GM12872 (cell line): Measurements from ENCODE around the gene LRIG2.
A peak's percentile ranks its signal among the peaks of the same experiment; 100 is the strongest.

Experiments used
- CTCF ChIP-seq: IDR thresholded peaks from 3 replicates; pipeline ENCODE4 v1.5.1; 2011; ENCODE audit warnings: low read depth, mild to moderate bottlenecking, low read length, moderate library complexity; ENCODE audit not compliant: insufficient read depth

The LRIG2 gene

DNA sequence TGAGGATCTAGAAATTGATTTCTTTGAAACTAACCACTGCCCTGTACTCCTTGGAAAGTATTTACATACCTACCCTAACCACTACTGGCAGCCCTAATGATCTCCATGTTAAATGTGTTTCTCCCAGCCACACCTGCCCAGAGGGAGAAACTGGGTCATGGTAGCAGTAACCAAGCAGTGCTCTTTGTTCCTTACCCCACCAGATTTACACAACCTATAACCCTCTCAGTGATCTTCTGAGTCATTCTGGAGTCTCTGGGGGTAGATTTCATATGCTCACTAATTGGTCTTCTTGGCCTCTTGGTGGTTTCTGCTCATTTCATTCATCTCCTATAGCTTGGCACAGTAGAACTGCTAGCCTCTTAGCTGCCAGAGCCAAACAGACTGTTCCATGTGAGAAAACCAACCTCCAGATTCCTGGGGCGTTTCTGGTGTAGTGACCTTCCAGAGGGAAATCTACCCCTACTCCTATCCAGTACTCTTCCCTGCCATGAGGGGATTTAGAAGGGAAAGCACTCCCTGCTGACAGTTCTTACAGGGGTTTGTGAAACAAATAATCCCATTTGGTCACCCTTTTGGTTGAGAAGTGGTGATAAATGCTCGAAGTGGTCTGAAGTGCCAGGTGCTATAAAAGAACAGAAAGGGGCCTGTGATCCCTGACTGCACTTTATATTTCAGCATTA is 36.2 kb upstream of the LRIG2 start:
- no peak for TF ChIP-seq CTCF

DNA sequence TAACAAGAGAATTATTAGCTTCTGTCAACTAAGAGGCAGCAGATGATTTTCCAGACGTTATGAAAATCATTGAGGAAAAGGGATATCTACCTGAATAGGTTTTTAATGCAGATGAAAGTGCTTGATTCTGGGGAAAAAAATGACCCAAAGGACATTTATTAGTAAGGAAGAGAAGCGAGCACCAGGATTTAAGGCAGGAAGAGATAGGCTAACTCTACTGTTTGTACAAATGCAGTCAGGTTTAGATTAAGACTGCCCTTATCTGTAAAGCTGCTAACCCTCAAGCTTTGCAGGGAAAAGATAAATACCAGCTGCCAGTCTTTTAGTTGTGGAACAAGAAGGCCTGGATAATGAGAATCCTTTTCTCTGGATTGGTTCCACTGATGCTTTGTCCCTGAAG is 33.0 kb upstream of the LRIG2 start:
- TF ChIP-seq CTCF = no peak

DNA sequence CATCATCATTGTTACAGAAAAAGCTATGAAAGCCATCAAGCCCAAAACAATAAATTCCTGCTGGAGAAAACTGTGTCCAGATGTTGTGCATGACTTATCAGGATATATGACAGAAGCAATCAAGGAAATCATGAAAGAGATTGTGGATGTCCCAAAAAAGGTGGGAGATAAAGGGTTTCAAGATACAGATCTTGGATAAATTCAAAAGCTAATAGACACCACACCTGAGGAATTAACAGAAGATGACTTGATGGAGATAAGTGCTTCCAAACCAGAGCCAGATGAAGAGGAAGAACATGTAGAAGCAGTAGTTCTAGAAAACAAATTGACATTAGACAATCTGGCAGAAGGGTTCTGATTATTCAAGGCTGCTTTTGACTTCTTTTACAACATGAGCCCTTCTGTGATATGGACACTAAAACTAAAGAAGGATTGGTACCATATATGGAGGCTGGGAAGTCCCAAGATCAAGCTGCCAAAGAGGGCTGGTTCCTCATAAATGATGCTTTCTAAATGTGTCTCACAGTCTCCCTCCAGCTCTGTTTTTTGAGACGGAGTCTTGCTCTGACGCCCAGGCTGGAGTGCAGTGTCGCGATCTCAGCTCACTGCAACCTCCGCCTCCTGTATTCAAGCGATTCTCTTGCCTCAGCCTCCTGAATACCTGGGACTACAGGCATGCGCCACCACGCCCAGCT is 32.1 kb upstream of the LRIG2 start:
- TF ChIP-seq CTCF = no peak

GRCh38 chr1:113041569-113042284 is 31.3 kb upstream of the LRIG2 start:
- no peak for TF ChIP-seq CTCF

- peak; percentile 68 for TF ChIP-seq CTCF
Observed at GRCh38 chr1:113042285-113043143, 30.5 kb upstream of the LRIG2 start.

- no peak for TF ChIP-seq CTCF
Observed at GRCh38 chr1:113046569-113046968, 26.4 kb upstream of the LRIG2 start.

DNA sequence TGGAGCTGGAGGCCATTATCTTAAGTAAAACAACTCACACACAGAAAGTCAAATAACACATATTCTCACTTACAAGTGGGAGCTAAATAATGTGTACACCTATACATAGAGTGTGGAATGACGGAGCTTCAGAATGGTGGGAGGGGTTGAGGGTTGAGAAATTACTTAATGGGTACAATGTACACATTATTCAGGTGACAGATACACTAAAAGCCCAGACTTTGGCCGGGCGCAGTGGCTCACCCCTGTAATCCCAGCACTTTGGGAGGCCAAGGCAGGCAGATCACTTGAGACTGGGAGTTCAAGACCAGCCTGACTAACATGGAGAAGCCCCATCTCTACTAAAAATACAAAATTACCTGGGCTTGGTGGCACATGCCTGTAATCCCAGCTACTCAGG is 24.9 kb upstream of the LRIG2 start:
- TF ChIP-seq CTCF = no peak
